OCI-LY3 (cell line): ENCODE data around the gene GNAQ.

Experiments
- H2AFZ ChIP-seq: fragments of 200-600, 300-600 bp; shearing (Covaris generic); 2 replicates; pipeline ENCODE4 v1.6.0; 2014; ENCODE audit warnings: antibody characterized with exemption, low read depth, low read length
- H3K27ac ChIP-seq: fragments of 200-600, 300-600 bp; sonication (generic); 2 replicates; pipeline ENCODE4 v1.5.1; 2014; ENCODE audit warnings: mild to moderate bottlenecking, low read length, moderate library complexity, mixed read lengths
- H3K27me3 ChIP-seq: fragments of 200-600, 300-600 bp; sonication (generic); 2 replicates; pipeline ENCODE4 v1.6.1; 2014; ENCODE audit warnings: low read depth, low read length, mixed read lengths
- H3K36me3 ChIP-seq: fragments of 200-600, 300-600 bp; sonication (generic); replicated peaks from 2 replicates; pipeline ENCODE3; 2014; ENCODE audit warnings: low read depth, low read length, mixed read lengths
- H3K4me1 ChIP-seq: fragments of 300-600, 200-600 bp; sonication (generic); 2 replicates; pipeline ENCODE4 v1.6.1; 2014; ENCODE audit warnings: low read length, mixed read lengths
- H3K4me2 ChIP-seq: fragments of 200-600, 300-600 bp; sonication (generic); 2 replicates; pipeline ENCODE4 v1.6.1; 2014; ENCODE audit warnings: low read length, mixed read lengths
- H3K4me3 ChIP-seq: fragments of 300-600, 200-600 bp; sonication (generic); 2 replicates; pipeline ENCODE4 v1.5.1; 2014; ENCODE audit warnings: antibody characterized with exemption, mild to moderate bottlenecking, low read length, moderate library complexity
- H3K79me2 ChIP-seq: fragments of 300-600, 200-600 bp; shearing (Covaris generic); 2 replicates; pipeline ENCODE4 v1.6.1; 2014; ENCODE audit warnings: mild to moderate bottlenecking, low read length, mixed read lengths
- H3K9ac ChIP-seq: fragments of 300-600, 200-600 bp; shearing (Covaris generic); 2 replicates; pipeline ENCODE4 v1.6.0; 2014; ENCODE audit warnings: mild to moderate bottlenecking, low read length, moderate library complexity
- H3K9me3 ChIP-seq: fragments of 200-600, 300-600 bp; shearing (Covaris generic); 2 replicates; pipeline ENCODE4 v1.6.1; 2014; ENCODE audit warnings: low read length, mixed read lengths; ENCODE audit not compliant: insufficient read depth
- H4K20me1 ChIP-seq: fragments of 200-600, 300-600 bp; sonication (generic); 2 replicates; pipeline ENCODE4 v1.6.1; 2016; ENCODE audit warnings: low read length, mixed read lengths; ENCODE audit not compliant: insufficient read depth
- CTCF ChIP-seq: fragments of 200-600, 300-600 bp; sonication (generic); IDR thresholded peaks from 2 replicates; pipeline ENCODE4 v1.5.1; 2014; ENCODE audit warnings: antibody characterized with exemption, low read length, low read depth
- EZH2phosphoT487 ChIP-seq: fragments of 200-600 bp; shearing (Covaris generic); IDR thresholded peaks from 2 replicates; pipeline ENCODE4 v1.6.1; 2018; ENCODE audit warnings: antibody characterized with exemption, mixed run types, low read depth

GNAQ gene

DNA sequence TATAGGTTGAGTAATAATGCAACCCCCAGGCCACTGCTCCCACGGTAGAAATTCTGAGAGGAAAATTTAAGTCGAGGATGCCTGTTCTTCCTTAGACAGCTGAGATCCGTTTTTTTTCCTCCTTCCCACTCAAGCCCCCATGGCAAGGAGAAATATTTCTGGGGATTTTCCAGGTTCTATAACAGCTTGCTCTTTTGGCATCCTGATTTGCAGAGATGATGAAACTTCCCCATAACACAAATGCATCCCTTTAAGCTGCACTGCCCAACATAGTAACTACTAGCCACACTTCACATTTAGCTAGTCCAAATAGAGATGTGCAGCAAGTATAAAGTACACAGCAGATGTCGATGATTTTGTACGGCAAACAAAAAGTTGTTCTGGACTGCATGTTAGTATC lies 351.0 kb downstream of the GNAQ start:
- H3K9me3 ChIP-seq, result no peaks in the 10 kb centered on the region
- no peak overlapping the region for H3K9ac ChIP-seq
- no peak overlapping the region for H3K4me3 ChIP-seq
- no peak overlapping the region for H3K27ac ChIP-seq
- no peaks in the 10 kb centered on the region for H3K4me1 ChIP-seq
- no peaks in the 10 kb centered on the region for H3K36me3 ChIP-seq
- no peaks in the 10 kb centered on the region for H3K79me2 ChIP-seq
- no peak overlapping the region for H3K4me2 ChIP-seq
- TF ChIP-seq CTCF, result no peak
- TF ChIP-seq EZH2phosphoT487, result no peak
- no peaks in the 10 kb centered on the region for H3K27me3 ChIP-seq
- H2AFZ ChIP-seq, result no peak overlapping the region
- no peaks in the 10 kb centered on the region for H4K20me1 ChIP-seq

DNA sequence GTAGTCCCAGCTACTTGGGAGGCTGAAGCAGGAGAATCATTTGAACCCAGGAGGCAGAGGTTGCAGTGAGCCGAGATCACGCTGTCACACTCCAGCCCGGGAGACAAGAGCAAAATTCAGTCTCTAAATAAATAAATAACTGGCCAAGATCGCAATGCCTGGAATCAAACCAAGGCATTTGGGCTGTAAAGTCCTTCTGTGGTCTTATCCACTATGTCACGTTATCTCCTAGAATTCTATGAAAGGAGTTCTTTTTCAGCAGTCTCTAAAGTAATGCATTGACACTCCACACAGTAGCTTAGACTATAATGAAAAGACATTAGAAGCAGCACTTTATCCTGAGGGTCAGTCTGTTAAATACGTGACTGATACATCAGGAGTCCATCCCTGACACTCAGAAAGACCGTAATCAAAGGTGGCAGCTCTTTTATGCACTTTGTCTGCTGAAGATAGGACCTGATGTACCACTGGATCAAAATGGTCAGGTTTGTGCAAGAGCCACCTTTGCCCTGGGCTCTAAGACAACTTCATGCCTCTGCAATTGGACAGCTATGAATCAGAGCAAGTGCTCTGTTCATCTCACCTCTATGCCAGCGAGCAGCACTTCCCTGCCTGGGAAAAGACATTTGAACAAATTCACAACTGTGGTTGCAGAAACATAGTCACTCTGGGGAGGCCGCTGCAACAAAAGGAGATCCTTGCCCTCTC lies 351.8 kb downstream of the GNAQ start:
- H4K20me1 ChIP-seq, result no peaks in the 10 kb centered on the region
- no peak overlapping the region for H3K27ac ChIP-seq
- H3K9me3 ChIP-seq, result no peaks in the 10 kb centered on the region
- no peak for TF ChIP-seq CTCF
- TF ChIP-seq EZH2phosphoT487, result no peak
- no peaks in the 10 kb centered on the region for H3K27me3 ChIP-seq
- no peaks in the 10 kb centered on the region for H3K79me2 ChIP-seq
- H3K4me1 ChIP-seq, result no peaks in the 10 kb centered on the region
- H3K4me2 ChIP-seq, result no peak overlapping the region
- no peak overlapping the region for H3K4me3 ChIP-seq
- no peak overlapping the region for H2AFZ ChIP-seq
- H3K9ac ChIP-seq, result no peak overlapping the region
- H3K36me3 ChIP-seq, result no peaks in the 10 kb centered on the region

GRCh38 chr9:77679088-77679487 lies 352.5 kb downstream of the GNAQ start:
- Histone ChIP-seq H3K4me1 (no peaks in the 10 kb centered on the region), H3K9me3 (no peaks in the 10 kb centered on the region), H3K9ac (no peak overlapping the region), H3K4me3 (no peak overlapping the region), H4K20me1 (no peaks in the 10 kb centered on the region), H3K27ac (no peak overlapping the region), H3K79me2 (no peaks in the 10 kb centered on the region), H3K4me2 (no peak overlapping the region), H3K36me3 (no peaks in the 10 kb centered on the region), H2AFZ (no peak overlapping the region), H3K27me3 (no peaks in the 10 kb centered on the region)
- TF ChIP-seq CTCF (no peak), EZH2phosphoT487 (no peak)

DNA sequence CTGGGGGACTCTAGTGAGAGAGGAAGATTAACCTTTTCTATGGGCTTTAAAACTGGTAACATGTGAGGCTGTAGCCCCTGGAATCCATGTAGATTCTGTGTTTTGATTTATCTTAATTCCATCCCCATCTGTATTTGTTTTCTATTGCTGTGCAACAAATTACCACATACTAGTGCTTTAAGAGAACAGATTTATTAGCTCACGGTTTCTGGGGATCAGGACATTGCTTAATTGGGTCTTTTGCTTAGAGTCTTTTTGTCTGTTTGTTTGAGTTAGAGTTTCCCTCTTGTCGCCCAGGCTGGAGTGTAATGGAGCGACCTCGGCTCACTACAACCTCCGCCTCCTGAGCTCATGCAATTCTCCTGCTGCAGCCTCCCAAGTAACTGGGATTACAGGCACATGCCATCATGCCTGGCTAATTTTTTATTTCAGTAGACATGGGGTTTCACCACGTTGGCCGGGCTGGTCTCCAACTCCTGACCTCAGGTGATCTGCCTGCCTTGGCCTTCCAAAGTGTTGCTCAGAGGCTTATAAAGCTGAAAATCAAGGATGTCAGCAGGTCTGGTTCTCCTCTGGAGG lies 353.6 kb downstream of the GNAQ start:
- no peaks in the 10 kb centered on the region for H4K20me1 ChIP-seq
- no peak overlapping the region for H3K27ac ChIP-seq
- H3K4me2 ChIP-seq, result no peak overlapping the region
- H3K9me3 ChIP-seq, result no peaks in the 10 kb centered on the region
- no peaks in the 10 kb centered on the region for H3K79me2 ChIP-seq
- no peak overlapping the region for H3K4me3 ChIP-seq
- no peaks in the 10 kb centered on the region for H3K36me3 ChIP-seq
- no peak overlapping the region for H2AFZ ChIP-seq
- TF ChIP-seq CTCF (no peak), EZH2phosphoT487 (no peak)
- no peaks in the 10 kb centered on the region for H3K4me1 ChIP-seq
- H3K27me3 ChIP-seq, result no peaks in the 10 kb centered on the region
- no peak overlapping the region for H3K9ac ChIP-seq
